CD4-positive, alpha-beta T cell treated with Interleukin-17A for 4 hours (primary cell): ENCODE results near the gene CHRNB2.

Experiments
- DNase-seq: peaks from one replicate; pipeline ENCODE4 v3.0.0-alpha.2; 2020; ENCODE audit warnings: mixed read lengths

The CHRNB2 gene

DNA sequence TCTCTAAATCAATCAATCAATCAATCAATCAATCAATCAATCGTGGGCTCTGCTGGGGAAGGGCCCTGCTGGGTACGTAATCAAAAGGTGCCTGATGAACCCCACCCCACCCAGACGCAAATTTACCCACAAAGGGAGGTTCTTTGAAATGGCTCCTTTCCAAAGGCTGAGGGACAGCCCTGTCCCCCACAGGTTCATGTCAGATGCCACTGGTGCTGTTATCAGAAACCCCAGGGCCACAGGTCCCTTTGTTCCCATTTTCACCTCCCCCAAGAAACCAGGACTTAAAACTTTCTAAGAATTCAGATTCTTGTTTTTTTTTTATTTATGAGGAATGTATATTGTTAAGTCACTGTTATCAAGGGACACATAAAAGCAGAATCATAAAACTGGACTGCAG lies 14.2 kb downstream of the CHRNB2 start:
- DNase-seq = no peak

DNA sequence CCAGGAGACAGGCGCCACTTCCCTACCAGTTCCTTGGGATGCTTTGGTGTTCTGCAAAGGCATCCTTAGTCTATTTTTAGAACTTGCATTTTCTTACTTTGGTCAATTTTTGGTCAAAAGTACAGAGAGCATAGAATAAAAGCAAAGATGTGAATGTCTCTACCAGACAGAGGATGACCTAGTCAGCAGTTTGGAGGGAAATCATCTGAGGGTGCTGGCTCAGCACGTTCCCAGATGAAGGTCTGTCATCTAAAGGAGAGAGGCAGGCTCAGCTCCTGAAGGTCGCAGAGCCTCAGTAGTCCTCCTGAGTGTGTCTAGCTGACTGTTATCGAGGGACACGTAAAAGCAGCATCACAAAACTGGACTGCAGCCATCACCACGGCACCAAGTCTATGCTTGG lies 15.3 kb downstream of the CHRNB2 start:
- no peak for DNase-seq

GRCh38 chr1:154583773-154584172 lies 16.2 kb downstream of the CHRNB2 start:
- DNase-seq = no peak

GRCh38 chr1:154584267-154584994 lies 16.9 kb downstream of the CHRNB2 start:
- DNase-seq = no peak

- no peak for DNase-seq
Measured at GRCh38 chr1:154586231-154586630, 18.7 kb downstream of the CHRNB2 start.

- DNase-seq = no peak
Measured at GRCh38 chr1:154586641-154587040, 19.1 kb downstream of the CHRNB2 start.

DNA sequence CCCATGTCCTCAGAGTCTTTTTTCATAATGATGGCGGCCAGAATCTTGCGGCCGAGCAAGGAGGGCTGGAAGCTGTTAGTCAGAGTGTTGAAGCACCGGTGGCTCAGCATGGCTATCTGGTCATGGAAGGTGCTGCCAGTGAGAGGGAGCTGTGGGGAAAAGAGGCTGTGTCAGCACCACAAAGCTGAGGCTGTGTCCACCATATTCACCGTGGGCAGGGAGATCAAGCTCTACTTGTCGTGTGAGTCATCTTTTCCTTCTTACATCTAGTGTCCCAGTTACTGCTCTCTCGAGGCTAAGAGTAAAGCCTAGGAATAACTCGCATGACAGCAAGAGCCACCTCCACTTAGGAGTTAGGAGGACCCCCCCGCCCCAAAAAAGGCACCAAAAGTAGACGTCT lies 22.2 kb downstream of the CHRNB2 start:
- DNase-seq = no peak

- no peak for DNase-seq
Measured at GRCh38 chr1:154590756-154591155, 23.2 kb downstream of the CHRNB2 start.

DNA sequence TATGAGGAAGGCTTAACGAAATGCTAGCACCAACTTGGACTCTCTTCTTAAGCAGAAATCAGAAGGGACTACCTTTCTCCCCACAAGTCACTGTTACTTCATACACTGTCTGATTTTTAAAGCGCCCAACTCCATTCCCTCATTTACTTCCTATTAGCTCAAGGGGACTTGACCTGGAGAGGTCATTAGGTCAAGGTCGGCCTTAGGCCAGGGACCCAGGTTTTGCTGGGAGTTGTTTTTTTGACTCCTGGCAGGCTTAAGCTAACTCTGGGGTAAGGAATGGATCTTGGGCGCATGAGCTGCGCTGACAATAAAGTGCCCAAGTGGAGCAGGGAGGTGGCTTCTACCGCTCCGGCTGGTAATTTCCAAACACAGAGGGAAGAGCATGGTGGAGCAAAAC lies 23.6 kb downstream of the CHRNB2 start:
- no peak for DNase-seq

DNA sequence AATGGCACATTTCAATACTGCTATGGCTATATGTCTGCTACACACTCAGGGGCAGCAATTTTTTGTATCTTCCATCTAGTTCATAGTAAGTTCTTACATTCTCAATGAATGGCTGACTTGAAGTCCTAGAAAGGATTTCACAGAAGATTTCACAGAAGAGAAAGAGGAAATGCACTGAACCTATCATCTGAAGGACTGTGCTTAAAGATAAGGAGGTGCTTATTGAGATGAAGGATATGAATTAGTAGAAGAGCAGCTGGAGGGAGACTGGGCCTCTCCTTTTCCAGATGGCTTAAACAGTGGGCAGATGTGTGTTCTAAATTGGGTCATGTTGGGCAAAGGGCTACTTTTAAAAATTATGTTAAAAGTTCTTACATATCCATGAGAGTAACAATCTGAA lies 25.8 kb downstream of the CHRNB2 start:
- DNase-seq = no peak

DNA sequence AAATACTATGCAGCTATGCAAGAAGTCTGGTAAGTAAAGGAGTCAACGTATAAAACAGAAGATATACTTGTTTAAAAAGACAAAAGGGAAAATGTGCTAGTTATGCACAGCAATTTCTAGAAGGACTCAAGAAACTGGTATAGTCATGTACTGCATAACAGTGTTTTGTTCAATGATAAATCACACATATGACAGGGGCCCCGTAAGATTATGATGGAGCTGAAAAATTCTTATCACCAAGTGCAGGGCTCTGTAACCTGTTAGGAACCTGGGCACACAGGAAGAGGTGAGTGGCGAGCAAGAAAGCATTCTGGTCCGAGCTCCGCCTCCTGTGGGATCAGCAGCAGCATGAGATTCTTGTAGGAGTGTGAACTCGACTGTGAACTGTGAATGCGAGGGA lies 27.2 kb downstream of the CHRNB2 start:
- DNase-seq = no peak

- no peak for DNase-seq
Measured at GRCh38 chr1:154595621-154596020, 28.0 kb downstream of the CHRNB2 start.

DNA sequence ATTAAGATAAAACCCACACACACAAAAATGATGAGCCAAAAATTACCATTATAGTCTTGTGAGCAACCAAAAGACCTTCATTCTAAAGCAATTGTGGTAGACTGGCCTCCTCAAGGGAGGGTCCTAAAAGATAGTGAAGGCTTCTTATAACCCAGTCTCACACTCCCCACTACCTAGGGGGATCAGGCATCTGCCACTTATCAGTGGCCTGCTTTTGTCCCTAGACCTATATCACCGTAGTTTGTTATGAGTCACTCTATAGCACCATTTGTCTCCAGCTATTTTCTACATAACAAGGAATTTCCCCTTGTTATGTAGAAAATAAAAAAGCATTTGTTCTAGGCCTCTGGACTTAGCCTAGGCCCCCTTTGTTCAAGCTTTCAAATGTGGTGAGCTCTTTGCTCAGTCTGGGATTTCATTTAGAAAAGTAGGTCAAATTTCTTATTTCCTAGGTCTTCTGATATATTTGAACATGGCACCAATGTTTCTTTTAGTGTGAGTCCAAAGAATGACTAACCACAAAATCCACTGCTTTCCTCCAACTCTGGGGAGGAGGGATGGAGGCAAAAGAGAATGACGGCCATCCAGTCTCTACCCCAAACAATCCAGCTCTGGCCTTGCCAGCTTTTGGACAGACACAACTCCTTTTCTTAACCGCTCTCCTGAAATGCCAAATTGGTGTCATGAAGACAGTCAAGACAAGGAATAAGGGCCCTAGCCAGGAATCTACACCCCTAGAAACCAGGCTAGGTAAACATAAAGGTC lies 31.5 kb downstream of the CHRNB2 start:
- no peak for DNase-seq

DNA sequence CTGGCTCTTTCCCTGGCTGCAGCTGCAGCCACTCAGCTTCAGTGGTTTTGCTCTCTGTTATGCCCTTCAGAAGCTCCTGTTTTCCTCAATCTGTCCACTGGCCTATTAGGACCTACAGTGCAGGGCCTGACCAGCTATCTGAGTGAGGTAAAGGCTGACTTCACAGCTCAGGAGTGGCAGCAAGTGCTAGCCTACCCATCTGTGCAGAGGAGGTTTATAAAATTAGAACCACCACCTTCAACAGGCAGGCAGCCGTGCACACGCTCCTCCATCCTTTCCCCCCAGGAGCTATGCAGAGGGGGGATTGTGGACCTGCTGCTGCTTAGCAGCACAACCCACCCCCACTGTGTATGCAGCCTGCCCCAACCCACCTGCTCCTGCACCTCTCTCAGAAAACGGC lies 32.1 kb downstream of the CHRNB2 start:
- no peak for DNase-seq

GRCh38 chr1:154603317-154603716 lies 35.7 kb downstream of the CHRNB2 start:
- DNase-seq = no peak

- DNase-seq = no peak
Measured at GRCh38 chr1:154605534-154605933, 38.0 kb downstream of the CHRNB2 start.

DNA sequence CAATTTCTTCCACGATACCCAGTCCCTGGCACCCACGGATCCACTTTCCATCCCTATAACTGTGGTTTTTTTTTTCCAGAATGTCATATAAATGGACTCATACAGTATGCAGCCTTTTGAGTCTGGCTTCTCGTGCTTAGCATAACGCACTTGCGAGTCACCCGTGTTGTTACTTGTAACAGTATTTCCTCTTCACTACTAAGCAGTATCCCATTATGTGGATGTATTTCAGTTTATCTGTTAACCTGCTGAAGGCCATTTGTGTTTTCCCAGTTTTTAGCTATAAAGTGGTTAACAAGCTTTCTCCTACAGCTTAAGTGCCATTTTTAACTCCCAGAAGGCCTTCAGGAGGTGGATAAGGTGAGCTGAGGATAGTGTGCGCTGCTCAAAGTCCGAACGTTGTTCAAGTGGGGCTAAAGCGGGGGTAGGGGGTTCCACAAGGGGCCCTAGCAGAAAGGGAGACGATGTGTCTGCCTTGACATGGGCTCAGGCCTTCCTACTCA lies 39.6 kb downstream of the CHRNB2 start:
- DNase-seq = peak; percentile 16

- peak; percentile 89 for DNase-seq
Measured at GRCh38 chr1:154607609-154608396, 40.2 kb downstream of the CHRNB2 start, which contains the start of gene ADAR. TSS of gene ADAR (minus strand) at chr1:154608186. CDS start at chr1:154608006, 180 bp downstream.

- DNase-seq = peak; percentile 49
Measured at GRCh38 chr1:154608397-154609270, 41.1 kb downstream of the CHRNB2 start.

- peak; percentile 66 for DNase-seq
Measured at GRCh38 chr1:154609398-154610380, 42.1 kb downstream of the CHRNB2 start.
